ENCODE measurements around the gene PHTF1.

PHTF1 gene

DNA sequence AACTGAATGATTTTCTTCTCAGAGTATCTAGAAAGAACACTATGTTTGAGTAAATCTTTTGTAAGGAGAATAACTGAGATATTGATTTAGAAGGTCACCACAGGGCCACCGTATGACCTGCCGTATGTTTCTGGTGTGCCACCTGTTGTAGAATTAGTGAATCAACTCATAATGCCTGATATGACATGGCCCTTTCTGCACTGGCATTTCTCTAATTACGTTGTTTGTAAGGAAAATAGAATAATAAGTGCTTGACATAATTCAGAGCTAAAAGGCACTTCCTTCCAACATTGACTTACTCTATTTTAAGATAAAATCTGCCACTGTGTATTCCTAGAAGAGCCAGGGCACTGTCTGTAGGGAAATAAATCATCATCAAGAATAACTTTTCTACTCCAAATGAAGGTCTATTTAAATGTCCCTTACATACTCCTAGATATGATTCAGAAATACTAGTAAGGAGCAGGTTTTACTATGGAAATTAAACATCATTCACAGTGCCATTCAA, 101.7 kb downstream of the PHTF1 start:
- Mint-ChIP-seq H3K27ac (peak overlapping the region in 2 of 3 experiments; percentile 19 to 46), H3K27me3 (ENCODE audit: low read depth) (no peaks in the 10 kb centered on the region), H3K9me3 (no peaks in the 10 kb centered on the region), H3K4me1 (peaks cover 28% of the 10 kb centered on the region), H3K36me3 (ENCODE audit: low read depth) (peaks cover 15% of the 10 kb centered on the region), H3K4me3 (no peak overlapping the region)
- TF ChIP-seq, protein P1, sequence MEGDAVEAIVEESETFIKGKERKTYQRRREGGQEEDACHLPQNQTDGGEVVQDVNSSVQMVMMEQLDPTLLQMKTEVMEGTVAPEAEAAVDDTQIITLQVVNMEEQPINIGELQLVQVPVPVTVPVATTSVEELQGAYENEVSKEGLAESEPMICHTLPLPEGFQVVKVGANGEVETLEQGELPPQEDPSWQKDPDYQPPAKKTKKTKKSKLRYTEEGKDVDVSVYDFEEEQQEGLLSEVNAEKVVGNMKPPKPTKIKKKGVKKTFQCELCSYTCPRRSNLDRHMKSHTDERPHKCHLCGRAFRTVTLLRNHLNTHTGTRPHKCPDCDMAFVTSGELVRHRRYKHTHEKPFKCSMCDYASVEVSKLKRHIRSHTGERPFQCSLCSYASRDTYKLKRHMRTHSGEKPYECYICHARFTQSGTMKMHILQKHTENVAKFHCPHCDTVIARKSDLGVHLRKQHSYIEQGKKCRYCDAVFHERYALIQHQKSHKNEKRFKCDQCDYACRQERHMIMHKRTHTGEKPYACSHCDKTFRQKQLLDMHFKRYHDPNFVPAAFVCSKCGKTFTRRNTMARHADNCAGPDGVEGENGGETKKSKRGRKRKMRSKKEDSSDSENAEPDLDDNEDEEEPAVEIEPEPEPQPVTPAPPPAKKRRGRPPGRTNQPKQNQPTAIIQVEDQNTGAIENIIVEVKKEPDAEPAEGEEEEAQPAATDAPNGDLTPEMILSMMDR (IDR thresholded peaks at IDR 0.05; ENCODE audit: unreplicated experiment in 3 of 3) = no peak

- peaks cover 28% of the 10 kb centered on the region for H3K4me1 Mint-ChIP-seq
- H3K36me3 Mint-ChIP-seq (ENCODE audit: low read depth) = peaks cover 18% of the 10 kb centered on the region
- no peak overlapping the region for H3K4me3 Mint-ChIP-seq
- H3K27me3 Mint-ChIP-seq (ENCODE audit: low read depth) = no peaks in the 10 kb centered on the region
- TF ChIP-seq, protein P1 (IDR thresholded peaks at IDR 0.05; ENCODE audit: unreplicated experiment in 3 of 3) = no peak
- no peaks in the 10 kb centered on the region for H3K9me3 Mint-ChIP-seq
- H3K27ac Mint-ChIP-seq = peak overlapping the region in 2 of 3 experiments; percentile 19 to 46
Measured at GRCh38 chr1:113657126-113657525, 102.2 kb downstream of the PHTF1 start.

DNA sequence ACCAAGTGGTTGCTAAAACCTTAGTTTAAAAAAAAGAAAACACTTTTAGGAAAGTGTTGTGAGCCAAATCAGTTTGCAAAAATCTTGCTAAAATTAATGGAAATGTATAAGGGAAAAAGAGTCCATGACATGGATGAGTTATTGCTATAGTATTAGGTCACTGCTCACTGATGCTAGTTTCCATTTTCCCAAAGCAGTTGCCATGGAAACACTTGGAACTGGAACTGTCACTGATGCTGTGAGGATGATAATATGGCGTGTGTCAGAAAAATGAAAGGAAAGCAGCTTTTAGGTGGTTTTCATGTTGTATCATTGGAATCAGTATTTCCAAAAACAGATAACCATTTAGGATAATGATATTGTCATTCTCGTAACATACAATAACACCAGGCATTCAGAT, 104.4 kb downstream of the PHTF1 start:
- Mint-ChIP-seq H3K9me3 (no peaks in the 10 kb centered on the region), H3K4me1 (peaks cover 28% of the 10 kb centered on the region), H3K27ac (no peak overlapping the region), H3K4me3 (no peak overlapping the region), H3K27me3 (ENCODE audit: low read depth) (no peaks in the 10 kb centered on the region), H3K36me3 (ENCODE audit: low read depth) (peaks cover 19% of the 10 kb centered on the region)
- TF ChIP-seq, protein P1 (IDR thresholded peaks at IDR 0.05; ENCODE audit: unreplicated experiment in 3 of 3) = no peak

GRCh38 chr1:113653741-113654140, 105.5 kb downstream of the PHTF1 start:
- Mint-ChIP-seq H3K36me3 (ENCODE audit: low read depth) (peaks cover 15% of the 10 kb centered on the region), H3K4me1 (peaks cover 21% of the 10 kb centered on the region), H3K9me3 (no peaks in the 10 kb centered on the region), H3K4me3 (no peak overlapping the region), H3K27me3 (ENCODE audit: low read depth) (no peaks in the 10 kb centered on the region), H3K27ac (no peak overlapping the region)
- TF ChIP-seq, protein P1 (IDR thresholded peaks at IDR 0.05; ENCODE audit: unreplicated experiment in 3 of 3) = no peak

DNA sequence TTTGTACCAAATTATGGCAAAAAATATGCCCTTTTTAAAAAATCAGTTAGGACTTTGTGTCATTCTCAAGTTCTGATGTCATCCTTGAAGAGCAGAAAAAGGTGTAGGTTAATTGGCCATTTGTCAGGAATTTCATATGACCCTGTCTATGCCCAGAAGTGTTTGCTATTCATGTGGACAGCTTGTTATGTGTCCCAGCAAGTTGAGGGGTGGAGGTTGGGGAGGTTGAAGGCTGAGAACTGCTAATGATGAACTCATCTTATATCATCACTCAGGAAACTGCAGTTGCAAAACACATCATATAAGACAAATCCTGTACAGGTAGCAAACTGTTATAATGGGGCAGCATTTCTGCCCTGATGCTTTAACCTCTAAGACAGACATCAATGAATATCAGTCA, 106.5 kb downstream of the PHTF1 start:
- no peaks in the 10 kb centered on the region for H3K27me3 Mint-ChIP-seq (ENCODE audit: low read depth)

GRCh38 chr1:113648478-113648877, 110.8 kb downstream of the PHTF1 start:
- TF ChIP-seq, protein P1 (IDR thresholded peaks at IDR 0.05; ENCODE audit: unreplicated experiment in 3 of 3) = no peak
- Mint-ChIP-seq H3K4me1 (peaks cover 5% of the 10 kb centered on the region), H3K4me3 (no peak overlapping the region), H3K27me3 (ENCODE audit: low read depth) (no peaks in the 10 kb centered on the region), H3K36me3 (ENCODE audit: low read depth) (peaks cover 26% of the 10 kb centered on the region), H3K27ac (no peak overlapping the region), H3K9me3 (no peaks in the 10 kb centered on the region)

More for the DNA sequence above, 106.5 kb downstream of the PHTF1 start:
- Mint-ChIP-seq H3K4me1 (peaks cover 17% of the 10 kb centered on the region), H3K4me3 (no peak overlapping the region), H3K27ac (no peak overlapping the region), H3K36me3 (ENCODE audit: low read depth) (peaks cover 12% of the 10 kb centered on the region), H3K9me3 (no peaks in the 10 kb centered on the region)
- TF ChIP-seq, protein P1 (IDR thresholded peaks at IDR 0.05; ENCODE audit: unreplicated experiment in 3 of 3) = no peak

All from nephron (organoid).